Measurements from ENCODE around the gene SEZ6L2.

GRCh38 chr16:29910819-29911675 lies 11.7 kb upstream of the SEZ6L2 start:
- no peak for TF ChIP-seq TARDBP (IDR thresholded peaks at IDR 0.05)
- TF ChIP-seq ARNT (IDR thresholded peaks at IDR 0.05), result no peak
- no peak for TF ChIP-seq FOXM1 (IDR thresholded peaks at IDR 0.05; ENCODE audit: borderline replicate concordance)
- TF ChIP-seq SUZ12 (IDR thresholded peaks at IDR 0.05), result no peak
- no peak for TF ChIP-seq SP1 (IDR thresholded peaks at IDR 0.05)
- TF ChIP-seq HDGF (IDR thresholded peaks at IDR 0.05; ENCODE audit: borderline replicate concordance), result no peak
- no peak for TF ChIP-seq ELF4 (IDR thresholded peaks at IDR 0.05)
- no peak for TF ChIP-seq NFRKB (IDR thresholded peaks at IDR 0.05)
- TF ChIP-seq BHLHE40 (IDR thresholded peaks at IDR 0.05; ENCODE audit: borderline replicate concordance), result no peak
